Activated CD4-positive, CD25-positive, alpha-beta regulatory T cell (primary cell): Measurements from ENCODE around the gene SPATS2.
"Not testable (repeated sequence)": the region's sequence is repeated elsewhere in the genome, so short reads cannot be mapped to it uniquely, and the experiment has no call there.

ENCODE experiments used
- DNase-seq, 4 experiments: peaks; one replicate each; lab custom pipeline; 2025; lab: John Stamatoyannopoulos, UW

The SPATS2 gene

GRCh38 chr12:49349266-49349665, 18.0 kb upstream of the SPATS2 start:
- no peak for DNase-seq

DNA sequence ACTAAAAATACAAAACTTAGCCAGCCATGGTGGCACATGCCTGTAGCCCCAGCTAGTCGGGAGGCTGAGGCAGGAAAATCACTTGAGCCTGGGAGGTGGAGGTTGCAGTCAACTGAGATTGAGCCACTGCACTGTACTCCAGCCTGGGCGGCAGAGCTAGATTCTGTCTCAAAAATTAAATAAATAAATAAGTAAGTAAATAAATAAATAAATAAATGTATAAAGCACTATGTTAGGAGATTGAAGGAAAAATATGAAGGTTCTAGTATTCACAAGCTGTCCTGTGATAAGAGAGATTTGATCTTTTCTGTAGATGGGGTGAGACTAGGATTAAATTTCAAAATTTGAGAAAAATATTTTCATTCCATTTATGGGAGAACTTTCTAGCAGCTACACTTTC, 14.9 kb upstream of the SPATS2 start:
- DNase-seq, result no peak

- DNase-seq, result no peak
Observed at GRCh38 chr12:49355913-49356312, 11.3 kb upstream of the SPATS2 start.

DNA sequence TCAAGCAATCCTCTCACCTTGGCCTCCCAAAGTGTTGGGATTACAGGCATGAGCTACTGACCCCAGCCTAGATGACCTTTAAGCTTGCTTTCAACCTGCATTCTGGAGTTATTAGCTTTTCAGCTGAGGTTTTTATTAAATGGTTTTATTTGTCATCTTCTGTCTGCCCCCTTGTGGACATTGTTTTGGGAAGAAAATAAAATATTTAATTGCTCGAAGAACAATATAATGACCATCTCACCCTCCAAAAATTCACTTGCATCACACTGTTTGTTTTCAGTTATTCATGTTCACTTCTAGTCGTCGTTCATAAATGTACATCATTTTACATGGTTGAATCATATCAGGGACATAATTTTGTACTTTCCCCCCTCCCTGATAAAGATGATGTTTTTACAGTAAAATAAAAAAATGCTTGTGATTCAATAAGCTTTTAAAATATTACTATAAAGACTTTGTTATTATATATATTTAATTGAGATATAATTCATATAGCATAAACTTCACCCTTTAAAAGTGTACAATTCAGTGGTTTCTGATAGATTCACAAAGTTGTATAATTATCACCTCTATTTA, 10.1 kb upstream of the SPATS2 start:
- no peak for DNase-seq

GRCh38 chr12:49358483-49359141, 8.7 kb upstream of the SPATS2 start:
- no peak for DNase-seq

DNA sequence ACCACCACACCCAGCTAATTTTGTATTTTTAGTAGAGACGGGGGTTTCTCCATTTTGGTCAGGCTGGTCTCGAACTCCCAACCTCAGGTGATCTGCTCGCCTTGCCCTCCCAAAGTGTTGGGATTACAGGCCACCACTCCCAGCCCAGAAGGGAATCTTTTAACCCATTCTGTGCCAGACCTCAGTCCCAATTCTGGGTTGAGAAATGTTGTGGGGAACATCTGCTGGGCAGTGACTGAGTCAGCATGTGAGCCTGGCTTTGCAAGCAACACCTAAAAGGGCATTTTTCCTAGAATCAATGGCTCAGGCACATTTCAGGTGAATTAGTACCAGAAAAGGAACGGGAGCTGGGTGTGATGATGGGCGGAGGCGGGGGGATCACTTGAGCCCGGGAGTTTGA, 7.6 kb upstream of the SPATS2 start:
- no peak for DNase-seq

- DNase-seq, result no peak
Observed at GRCh38 chr12:49362077-49362476, 5.2 kb upstream of the SPATS2 start.

GRCh38 chr12:49364989-49365388, 2.3 kb upstream of the SPATS2 start:
- no peak for DNase-seq

DNA sequence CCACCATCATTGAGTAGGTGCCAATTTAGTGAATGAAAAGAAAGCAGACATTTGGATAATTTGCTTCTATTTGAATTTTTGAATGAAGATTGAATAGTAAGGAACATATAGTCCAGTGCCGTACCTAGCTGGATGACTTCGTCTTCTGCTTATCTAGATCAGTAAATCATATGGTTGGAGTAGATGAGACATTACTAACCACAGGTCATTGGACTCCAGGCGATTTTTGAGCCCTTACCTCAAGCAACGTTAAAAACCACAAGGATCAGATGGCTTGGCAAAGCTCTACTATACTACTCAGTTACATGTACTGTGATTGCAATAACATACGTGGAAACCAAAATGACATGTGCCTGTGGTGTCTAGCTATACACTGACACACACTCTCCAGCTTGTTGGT, 1.7 kb upstream of the SPATS2 start:
- DNase-seq, result no peak

DNA sequence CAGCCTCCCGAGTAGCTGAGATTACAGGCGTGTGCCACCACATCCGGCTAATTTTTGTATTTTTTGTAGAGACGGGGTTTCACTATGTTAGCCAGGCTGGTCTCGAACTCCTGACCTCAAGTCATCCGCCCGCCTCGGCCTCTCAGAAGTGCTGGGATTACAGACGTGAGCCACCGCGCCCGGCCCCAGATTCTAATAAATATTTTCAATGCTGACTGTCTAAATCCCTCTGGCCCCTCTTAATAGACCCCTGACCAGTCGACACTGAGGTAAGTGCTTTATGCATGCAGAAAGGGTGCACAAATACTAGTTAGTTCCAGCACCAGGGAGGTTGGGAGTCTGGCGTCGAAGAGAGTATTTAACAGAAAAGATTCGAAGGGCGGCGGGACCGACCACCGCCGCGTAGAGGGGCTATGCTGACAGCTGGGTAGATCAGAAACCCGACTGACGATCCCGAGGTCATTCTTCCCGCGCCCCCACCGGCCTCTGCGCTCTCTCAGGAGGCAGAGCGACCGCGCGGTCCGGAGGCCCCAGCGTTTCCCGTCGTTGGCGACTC, 1.1 kb upstream of the SPATS2 start:
- no peak for DNase-seq

DNA sequence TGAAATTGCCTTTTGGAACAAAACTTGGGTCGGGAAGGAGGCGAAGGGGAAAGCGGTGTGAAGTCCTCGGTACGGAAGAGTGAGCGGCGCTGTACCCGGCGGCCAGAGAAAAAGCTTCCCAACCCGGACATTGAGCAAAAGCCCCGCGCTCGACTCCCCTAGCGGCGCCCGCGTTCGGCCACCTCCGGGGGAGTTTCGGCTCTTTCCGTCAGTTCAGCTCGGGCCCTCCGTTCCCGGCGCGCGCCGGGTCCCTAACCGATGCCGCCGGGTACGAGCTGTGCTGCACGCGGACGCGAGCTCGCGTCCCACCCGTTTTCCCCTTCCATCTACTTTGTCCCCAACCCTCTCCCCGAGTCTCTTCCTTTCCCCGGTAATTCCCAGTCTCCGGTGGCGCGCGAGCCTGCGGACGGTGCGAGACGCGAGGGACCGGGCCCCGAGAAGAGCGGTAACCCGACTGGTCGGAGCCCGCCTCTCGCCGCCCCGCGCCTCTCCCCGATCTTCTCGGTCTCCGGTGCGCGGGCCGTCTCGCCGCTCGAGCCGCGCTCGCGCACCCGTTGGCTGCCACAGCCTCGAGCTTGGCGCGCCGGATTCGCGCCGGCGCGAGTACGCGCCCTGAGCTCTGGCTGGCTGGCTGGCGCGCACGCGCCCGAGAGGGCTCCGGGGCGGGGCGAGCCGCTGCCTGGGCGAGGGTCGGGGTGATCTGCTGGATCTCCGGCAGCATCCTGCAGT, 446 bp upstream of the SPATS2 start:
- DNase-seq, result peak; percentile 64 to 78 (median 68)

DNA sequence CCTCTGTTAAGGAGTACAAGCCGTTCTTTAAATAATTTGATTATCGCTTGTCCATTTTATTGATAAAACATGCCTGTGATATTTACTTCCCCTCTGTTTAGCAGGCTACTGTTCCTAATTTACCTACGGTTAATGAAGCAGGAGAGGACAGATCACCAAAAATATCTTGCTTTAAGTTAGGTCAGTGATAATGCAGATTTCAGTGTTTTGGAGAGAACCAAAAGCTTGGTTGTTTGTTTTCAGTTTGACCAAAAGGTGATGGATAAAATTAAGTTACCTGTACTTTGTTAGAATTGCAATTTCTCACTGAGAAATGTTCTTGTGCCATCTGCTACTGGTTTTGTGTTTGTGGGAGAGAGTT, 958 bp downstream of the SPATS2 start:
- DNase-seq, result no peak

- no peak for DNase-seq
Observed at GRCh38 chr12:49369411-49370145, 2.3 kb downstream of the SPATS2 start.

DNA sequence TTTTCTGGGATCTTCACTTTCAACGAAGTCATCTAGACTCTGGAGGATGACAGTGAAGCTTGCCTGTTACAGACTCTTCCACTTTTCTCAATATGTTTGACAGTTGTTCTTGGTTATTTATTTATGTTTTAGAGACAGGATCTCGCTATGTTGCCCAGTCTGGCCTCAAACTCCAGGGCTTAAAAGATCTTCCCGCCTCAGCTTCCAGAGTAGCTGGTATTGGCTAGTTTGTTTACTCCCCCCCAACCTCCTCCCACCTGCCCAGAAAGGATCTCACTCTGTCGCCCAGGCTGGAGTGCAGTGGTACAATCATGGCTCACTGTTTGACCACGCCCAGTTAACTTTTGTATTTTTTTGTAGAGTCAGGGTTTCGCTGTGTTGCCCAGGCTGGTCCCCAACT, 3.3 kb downstream of the SPATS2 start:
- no peak for DNase-seq

DNA sequence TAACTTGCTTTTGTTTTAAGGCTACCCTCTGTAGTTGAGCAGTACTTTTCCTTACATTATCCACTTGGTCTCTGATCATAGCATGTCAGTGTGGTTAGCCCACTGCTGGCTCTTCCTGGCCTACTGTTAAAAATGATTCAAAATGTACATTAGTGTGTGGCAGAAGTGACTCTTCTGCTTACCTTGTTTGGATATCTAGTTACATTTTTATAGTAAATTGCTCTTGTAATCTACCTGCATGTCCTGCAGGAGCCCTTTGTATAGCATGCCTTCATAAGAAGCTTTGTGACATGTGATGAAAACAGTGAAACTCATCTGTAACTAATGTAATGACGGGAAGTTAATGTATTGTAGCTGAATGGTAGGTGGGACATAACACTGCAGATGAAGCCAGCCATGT, 8.1 kb downstream of the SPATS2 start:
- DNase-seq, result no peak

- DNase-seq, result no peak
Observed at GRCh38 chr12:49377386-49377785, 10.1 kb downstream of the SPATS2 start.

DNA sequence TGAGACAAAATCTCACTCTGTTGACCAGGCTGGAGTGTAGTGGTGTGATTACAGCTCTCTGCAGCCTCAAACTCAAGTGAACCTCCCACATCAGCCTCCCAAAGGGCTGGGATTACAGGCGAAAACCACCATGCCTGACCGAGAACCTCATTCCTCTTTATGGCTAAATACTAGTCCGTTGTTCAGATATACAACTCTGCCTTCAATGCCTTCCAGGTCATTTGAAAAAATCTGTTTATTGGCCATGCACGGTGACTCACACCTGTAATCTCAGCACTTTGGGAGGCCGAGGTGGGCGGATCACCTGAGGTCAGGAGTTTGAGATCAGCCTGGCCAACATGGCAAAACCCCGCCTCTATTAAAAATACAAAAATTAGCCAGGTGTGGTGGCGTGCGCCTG, 12.9 kb downstream of the SPATS2 start:
- not testable (repeated sequence) for DNase-seq

- peak in 3 of 4 experiments; percentile 13 to 41 (median 39) for DNase-seq
Observed at GRCh38 chr12:49388682-49389386, 21.6 kb downstream of the SPATS2 start.

- no peak for DNase-seq
Observed at GRCh38 chr12:49389387-49389703, 22.1 kb downstream of the SPATS2 start.

DNA sequence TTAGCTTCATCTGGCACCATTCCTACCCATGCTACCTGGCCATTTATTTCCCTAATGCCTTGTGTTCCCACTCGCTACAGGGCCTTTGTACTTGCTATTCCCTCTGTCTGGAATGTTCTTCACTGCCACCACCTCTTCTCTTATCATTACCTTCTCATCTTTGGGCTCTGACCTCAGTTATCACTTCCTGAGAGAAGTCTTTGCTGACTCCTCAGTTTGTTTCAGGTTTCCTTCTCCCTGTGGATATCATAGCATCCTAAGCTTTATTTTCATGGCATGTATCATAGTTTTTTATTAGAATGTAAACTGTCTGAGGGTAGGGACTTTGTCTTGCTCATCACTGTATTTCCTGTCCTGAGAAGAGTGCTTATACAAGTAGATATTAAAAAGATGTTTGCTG, 29.7 kb downstream of the SPATS2 start:
- no peak for DNase-seq

- DNase-seq, result no peak
Observed at GRCh38 chr12:49400304-49400703, 33.0 kb downstream of the SPATS2 start.

GRCh38 chr12:49403971-49404450, 36.7 kb downstream of the SPATS2 start:
- DNase-seq, result no peak
